AG10803 (cell line): ENCODE results near the gene ARHGAP24.

ENCODE experiments used
- DNase-seq: peaks from one replicate; pipeline ENCODE4 v3.0.0; 2010; ENCODE audit warnings: low read depth
- H3K4me3 ChIP-seq: 2 replicates; pipeline ENCODE4 v1.5.1; 2011; ENCODE audit warnings: mild to moderate bottlenecking, low read length, control low read depth
- TF ChIP-seq, protein P1 (sequence below): conservative IDR thresholded peaks from 2 replicates; pipeline ENCODE4 v1.5.1; 2011; ENCODE audit warnings: mild to moderate bottlenecking, low read length, control low read depth, inconsistent platforms

Gene ARHGAP24

DNA sequence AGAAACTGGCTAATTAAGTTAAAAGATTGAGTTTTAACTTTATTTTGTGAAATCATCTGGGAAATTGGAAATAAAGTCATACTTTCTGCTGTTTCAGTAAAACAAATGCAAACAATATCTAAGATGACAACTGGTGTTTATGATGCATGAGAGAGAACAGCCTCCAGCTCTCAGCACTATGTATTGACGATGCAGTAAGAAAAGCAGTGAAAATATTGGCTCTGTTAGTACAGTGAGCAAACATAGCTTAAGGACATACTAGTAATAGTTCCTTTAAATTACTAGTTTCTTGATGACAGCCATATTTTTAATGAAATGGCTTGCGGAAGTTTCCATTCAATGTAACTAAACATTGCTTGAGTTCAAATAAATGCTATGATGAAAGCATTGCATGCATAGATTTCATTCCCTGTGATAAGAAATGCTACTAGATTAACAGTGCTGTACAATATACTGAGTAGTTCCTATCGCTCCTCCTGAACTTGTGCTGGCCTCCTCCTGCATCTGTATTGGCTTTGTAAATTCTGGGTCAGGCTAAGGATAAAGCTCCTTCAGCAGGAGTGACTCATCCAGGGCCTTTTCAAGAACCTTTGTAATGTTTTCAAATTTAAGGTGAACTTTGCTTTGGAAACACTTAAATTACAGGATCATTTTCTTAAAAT lies 11.6 kb downstream of the ARHGAP24 start:
- no peak overlapping the region for H3K4me3 ChIP-seq
- TF ChIP-seq, protein P1, sequence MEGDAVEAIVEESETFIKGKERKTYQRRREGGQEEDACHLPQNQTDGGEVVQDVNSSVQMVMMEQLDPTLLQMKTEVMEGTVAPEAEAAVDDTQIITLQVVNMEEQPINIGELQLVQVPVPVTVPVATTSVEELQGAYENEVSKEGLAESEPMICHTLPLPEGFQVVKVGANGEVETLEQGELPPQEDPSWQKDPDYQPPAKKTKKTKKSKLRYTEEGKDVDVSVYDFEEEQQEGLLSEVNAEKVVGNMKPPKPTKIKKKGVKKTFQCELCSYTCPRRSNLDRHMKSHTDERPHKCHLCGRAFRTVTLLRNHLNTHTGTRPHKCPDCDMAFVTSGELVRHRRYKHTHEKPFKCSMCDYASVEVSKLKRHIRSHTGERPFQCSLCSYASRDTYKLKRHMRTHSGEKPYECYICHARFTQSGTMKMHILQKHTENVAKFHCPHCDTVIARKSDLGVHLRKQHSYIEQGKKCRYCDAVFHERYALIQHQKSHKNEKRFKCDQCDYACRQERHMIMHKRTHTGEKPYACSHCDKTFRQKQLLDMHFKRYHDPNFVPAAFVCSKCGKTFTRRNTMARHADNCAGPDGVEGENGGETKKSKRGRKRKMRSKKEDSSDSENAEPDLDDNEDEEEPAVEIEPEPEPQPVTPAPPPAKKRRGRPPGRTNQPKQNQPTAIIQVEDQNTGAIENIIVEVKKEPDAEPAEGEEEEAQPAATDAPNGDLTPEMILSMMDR = no peak
- peak; percentile 33 for DNase-seq

DNA sequence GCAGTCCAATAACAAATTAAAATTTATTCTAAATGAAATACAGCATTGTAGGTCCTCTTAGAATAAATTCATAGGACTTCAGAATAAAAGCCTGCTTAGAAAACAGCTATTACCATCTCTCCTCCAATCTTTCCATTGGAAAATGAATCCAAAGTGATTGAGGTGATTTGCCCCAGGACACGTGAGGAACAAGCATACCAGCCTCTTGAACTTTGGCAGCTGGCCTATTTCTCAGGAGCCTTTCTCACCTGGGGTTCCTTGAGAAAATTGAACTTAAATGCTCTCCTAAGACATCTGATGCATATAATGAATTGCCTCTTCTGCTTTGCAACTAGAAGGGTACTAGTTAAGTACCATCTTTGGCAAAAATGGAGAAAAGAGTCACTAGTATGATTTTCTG lies 13.5 kb downstream of the ARHGAP24 start:
- TF ChIP-seq, protein P1 = no peak
- DNase-seq = no peak

DNA sequence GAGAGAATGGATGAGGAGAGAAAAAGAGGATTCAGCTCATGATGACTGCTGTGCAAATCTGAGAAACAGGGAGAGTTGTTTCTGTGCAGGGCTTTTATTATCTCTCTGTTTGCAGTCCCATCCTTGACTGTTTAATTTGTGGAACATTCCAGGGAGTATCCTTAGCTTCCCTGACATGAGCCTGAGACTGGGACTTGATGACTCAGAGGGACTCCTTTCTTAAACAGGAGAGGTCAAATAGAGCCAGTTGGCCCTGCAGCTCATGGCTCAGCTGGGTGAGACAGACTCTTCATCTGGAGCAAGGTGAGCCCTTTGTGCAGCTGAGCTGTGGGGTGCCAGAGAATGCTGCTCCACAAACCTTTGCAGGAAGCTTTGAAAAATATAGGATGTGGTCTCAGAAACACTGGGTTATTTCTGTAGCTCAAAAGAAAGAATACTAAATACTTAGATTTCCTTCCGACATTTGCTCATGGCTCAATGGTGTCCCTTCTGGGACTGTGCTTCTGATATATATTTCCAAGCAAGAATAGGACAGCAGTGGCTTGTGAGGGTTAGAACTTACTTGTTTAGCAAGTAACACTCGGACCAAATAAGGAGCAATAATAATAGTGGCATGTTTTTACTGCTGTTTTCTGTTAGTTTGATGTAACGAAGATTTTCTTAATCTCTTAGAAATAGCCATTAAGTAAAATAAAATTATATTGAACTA lies 14.5 kb downstream of the ARHGAP24 start:
- H3K4me3 ChIP-seq = no peak overlapping the region
- TF ChIP-seq, protein P1 = no peak
- DNase-seq = peak; percentile 47

More for the DNA sequence above, 13.5 kb downstream of the ARHGAP24 start:
- H3K4me3 ChIP-seq = no peak overlapping the region

DNA sequence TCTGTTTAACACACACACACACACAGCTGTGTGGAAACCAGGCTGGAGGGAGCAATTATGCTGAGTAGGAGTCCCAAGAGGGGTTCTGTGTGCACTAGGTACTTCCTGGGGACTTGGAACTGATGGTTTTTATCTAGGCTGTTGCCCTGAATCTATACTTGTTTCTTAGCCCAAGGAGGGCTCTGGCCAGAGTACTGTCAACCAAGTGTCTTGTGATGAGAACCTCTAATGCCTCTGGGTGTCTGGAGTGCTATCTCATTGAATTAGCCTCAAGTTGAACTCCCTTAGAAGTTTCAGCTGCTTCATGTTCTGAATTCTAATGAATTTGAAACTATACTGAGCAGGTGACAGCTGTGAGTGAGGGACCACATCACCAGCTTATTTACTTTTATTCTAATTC lies 16.6 kb downstream of the ARHGAP24 start:
- TF ChIP-seq, protein P1 = no peak
- DNase-seq = no peak
- no peak overlapping the region for H3K4me3 ChIP-seq

DNA sequence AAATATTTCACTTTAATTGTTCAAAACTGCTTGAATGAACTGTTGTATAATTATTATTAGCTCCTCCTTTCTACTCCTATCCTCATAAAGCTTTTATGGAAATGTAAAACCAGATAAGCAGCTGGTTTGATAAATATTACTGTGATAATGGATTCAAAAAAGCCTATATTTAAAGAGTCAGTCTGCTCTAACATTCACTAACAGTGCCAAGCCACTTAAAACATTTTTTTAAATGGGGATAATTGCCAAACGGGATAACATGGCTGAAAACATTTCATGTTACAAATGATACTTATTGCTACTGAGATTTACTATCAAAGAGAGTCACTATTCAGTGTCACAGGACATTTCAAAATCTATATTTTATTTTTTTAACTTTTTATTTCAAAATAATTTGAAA lies 17.4 kb downstream of the ARHGAP24 start:
- H3K4me3 ChIP-seq = no peak overlapping the region
- DNase-seq = no peak
- TF ChIP-seq, protein P1 = no peak

DNA sequence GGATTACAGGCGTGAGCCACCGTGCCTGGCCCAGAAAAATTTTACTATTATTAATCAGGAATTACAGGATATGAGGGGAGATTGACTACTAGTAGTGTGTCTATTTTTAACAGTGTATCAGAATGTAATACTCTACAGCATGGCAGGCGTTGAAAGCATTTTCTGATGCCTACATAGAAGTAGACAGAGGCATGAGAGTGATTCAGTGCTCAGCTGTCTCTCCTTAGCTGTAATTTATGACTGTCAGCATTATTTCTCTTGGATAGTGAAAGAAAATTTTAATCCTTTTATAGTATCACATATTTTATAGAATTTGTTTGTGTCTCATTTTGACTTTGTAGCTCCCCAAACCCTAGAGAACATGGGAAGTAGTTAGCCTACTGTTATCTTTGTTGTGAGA lies 20.7 kb downstream of the ARHGAP24 start:
- H3K4me3 ChIP-seq = peak overlapping the region; percentile 16
- DNase-seq = no peak
- TF ChIP-seq, protein P1 = no peak
